Progenitor cell of endocrine pancreas (in vitro differentiated cells): ENCODE data around the gene MAP7D3. TPM values are rescaled to one million over a fixed set of nuclear protein-coding genes. Genes with fewer than 3 reads are reported as not detected.
"Not testable (repeated sequence)": the region's sequence is repeated elsewhere in the genome, so short reads cannot be mapped to it uniquely, and the experiment has no call there.

Experiments used
- DNase-seq: peaks from one replicate; pipeline ENCODE4 v3.0.0; 2021; ENCODE audit warnings: low spot score; ENCODE audit not compliant: unreplicated experiment
- H3K27ac Mint-ChIP-seq: 2 replicates; pipeline ENCODE4 v1.8.0; 2021; ENCODE audit warnings: mild to moderate bottlenecking, moderate library complexity, mixed read lengths
- H3K27me3 Mint-ChIP-seq: 2 replicates; pipeline ENCODE4 v1.8.0; 2021; ENCODE audit warnings: mixed read lengths
- H3K36me3 Mint-ChIP-seq: 2 replicates; pipeline ENCODE4 v1.8.0; 2022; ENCODE audit warnings: mixed read lengths; ENCODE audit not compliant: insufficient read depth
- H3K4me1 Mint-ChIP-seq: 2 replicates; pipeline ENCODE4 v1.8.0; 2021; ENCODE audit warnings: low read depth, mixed read lengths
- H3K4me3 Mint-ChIP-seq: 2 replicates; pipeline ENCODE4 v1.8.0; 2021; ENCODE audit warnings: low read depth, mild to moderate bottlenecking, moderate library complexity, mixed read lengths
- H3K9me3 Mint-ChIP-seq: 2 replicates; pipeline ENCODE4 v1.8.0; 2021; ENCODE audit warnings: low read depth, mixed read lengths
- total RNA-seq: library from RNA; stranded (reverse); gene quantifications from 2 replicates; pipeline ENCODE4 v1.2.1, GENCODE V29; 2021
- TF ChIP-seq, protein P1 (sequence below): fragments of 200-600 bp; sonication (generic); IDR thresholded peaks from one replicate; pipeline ENCODE4 v1.5.0; 2021; ENCODE audit warnings: antibody characterized with exemption, mild to moderate bottlenecking; ENCODE audit not compliant: unreplicated experiment

The MAP7D3 gene
- total RNA-seq, 1 donor from 2014 or later, result 5.8 TPM

DNA sequence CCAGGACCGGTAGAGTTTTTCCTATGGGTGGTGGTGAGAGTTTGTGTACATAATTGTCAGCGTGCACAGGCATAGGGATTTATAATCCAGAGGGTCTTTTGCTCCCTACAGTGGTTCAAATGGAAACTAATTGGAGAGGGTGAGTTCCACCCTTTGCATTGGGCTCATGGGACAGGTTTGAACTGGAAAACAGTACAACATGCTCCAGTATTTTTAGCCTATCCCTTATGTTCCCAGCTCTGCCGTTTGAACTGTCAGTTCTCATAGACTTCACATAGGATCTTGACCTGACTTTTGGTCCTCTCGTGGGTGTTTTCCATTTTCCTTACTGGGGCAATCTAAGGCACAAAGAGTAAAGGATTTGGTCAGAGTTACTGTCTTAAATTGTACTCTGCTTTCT lies 72.1 kb downstream of the MAP7D3 start:
- no peaks in the 10 kb centered on the region for H3K36me3 Mint-ChIP-seq
- TF ChIP-seq, protein P1, sequence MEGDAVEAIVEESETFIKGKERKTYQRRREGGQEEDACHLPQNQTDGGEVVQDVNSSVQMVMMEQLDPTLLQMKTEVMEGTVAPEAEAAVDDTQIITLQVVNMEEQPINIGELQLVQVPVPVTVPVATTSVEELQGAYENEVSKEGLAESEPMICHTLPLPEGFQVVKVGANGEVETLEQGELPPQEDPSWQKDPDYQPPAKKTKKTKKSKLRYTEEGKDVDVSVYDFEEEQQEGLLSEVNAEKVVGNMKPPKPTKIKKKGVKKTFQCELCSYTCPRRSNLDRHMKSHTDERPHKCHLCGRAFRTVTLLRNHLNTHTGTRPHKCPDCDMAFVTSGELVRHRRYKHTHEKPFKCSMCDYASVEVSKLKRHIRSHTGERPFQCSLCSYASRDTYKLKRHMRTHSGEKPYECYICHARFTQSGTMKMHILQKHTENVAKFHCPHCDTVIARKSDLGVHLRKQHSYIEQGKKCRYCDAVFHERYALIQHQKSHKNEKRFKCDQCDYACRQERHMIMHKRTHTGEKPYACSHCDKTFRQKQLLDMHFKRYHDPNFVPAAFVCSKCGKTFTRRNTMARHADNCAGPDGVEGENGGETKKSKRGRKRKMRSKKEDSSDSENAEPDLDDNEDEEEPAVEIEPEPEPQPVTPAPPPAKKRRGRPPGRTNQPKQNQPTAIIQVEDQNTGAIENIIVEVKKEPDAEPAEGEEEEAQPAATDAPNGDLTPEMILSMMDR, result no peak
- no peak overlapping the region for H3K4me3 Mint-ChIP-seq
- H3K27ac Mint-ChIP-seq, result no peak overlapping the region
- no peak for DNase-seq
- peaks cover 3% of the 10 kb centered on the region for H3K4me1 Mint-ChIP-seq
- no peaks in the 10 kb centered on the region for H3K27me3 Mint-ChIP-seq
- no peaks in the 10 kb centered on the region for H3K9me3 Mint-ChIP-seq

DNA sequence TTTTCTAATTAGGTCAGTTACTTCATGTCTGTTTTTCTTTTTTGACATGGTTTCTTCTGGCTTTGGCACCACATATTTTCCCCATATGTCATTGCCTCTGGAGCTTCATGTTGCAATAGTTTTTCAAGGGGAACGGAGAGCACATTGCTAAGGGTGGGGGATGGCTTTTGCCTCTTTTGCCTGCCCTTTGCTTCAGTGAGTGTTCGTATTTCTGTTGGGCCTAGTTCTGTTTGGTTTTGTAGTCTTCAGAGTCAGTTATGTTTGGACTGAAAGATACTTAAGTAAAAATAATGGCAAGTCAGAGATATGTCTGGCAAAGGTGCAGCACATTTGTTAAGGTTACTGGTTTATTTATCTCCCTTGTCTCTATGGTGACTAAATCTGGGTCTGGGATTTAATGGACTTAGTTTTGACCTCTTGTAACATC lies 74.8 kb downstream of the MAP7D3 start:
- TF ChIP-seq, protein P1, result no peak
- Mint-ChIP-seq H3K36me3 (no peaks in the 10 kb centered on the region), H3K4me1 (peaks cover 3% of the 10 kb centered on the region), H3K9me3 (no peaks in the 10 kb centered on the region), H3K27me3 (no peaks in the 10 kb centered on the region), H3K27ac (no peak overlapping the region), H3K4me3 (no peak overlapping the region)
- DNase-seq, result no peak

DNA sequence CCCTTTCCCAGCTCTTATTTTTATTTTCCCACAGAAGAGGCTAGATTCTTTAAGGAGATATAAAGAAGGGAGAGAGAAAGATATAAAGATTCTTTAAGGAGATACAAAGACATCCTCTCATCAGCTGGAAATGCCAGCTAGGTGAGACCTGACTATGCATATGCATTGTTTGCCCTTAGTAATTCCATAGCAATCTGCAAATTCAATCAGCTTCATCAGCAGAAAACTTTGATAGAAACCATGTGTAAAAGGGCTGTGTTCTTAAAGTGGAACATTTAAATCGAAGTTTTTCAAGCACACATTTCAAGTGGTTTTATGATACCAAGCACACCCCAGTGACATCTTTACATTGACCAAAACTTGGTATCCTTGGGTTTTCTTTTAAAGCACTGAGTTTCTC lies 79.8 kb downstream of the MAP7D3 start:
- Mint-ChIP-seq H3K27ac (no peak overlapping the region), H3K36me3 (no peaks in the 10 kb centered on the region), H3K4me3 (no peak overlapping the region), H3K4me1 (peaks cover 5% of the 10 kb centered on the region), H3K9me3 (no peaks in the 10 kb centered on the region), H3K27me3 (no peaks in the 10 kb centered on the region)
- TF ChIP-seq, protein P1, result no peak
- DNase-seq, result no peak

DNA sequence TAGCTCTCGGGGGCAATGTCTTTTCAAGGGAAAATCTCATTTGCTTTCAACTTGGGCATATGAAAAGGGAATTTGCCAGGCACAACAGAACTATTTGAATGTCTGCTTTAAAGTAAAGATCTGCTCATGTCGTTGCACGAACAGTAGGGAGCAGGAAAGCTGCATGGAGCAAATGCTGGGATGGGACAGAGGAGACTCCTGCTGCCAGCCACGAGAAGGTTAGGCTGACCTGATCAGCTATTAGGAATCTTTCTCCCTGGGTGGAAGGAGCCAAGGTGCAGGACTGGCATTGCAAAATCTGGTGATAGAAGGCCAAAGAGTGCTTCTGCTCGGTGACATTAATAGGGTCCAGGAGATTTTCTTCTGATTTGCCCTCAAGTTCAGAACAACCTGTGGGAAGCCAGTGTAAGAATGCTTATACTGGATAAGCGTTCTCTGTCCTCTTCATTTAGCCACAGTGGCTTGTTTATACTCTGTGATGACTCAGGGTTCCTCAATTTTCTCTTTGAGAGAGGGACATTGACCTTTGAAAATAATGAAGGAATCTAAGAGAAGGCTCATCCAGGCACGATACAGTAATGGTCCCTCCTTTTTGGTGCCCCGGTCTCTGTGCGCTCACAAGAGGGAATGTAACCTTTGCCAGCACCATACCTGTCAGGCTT lies 80.9 kb downstream of the MAP7D3 start:
- TF ChIP-seq, protein P1, result no peak
- H3K4me3 Mint-ChIP-seq, result no peak overlapping the region
- H3K4me1 Mint-ChIP-seq, result peaks cover 2% of the 10 kb centered on the region
- no peak for DNase-seq
- H3K27ac Mint-ChIP-seq, result no peak overlapping the region
- H3K36me3 Mint-ChIP-seq, result no peaks in the 10 kb centered on the region
- H3K9me3 Mint-ChIP-seq, result no peaks in the 10 kb centered on the region
- no peaks in the 10 kb centered on the region for H3K27me3 Mint-ChIP-seq

DNA sequence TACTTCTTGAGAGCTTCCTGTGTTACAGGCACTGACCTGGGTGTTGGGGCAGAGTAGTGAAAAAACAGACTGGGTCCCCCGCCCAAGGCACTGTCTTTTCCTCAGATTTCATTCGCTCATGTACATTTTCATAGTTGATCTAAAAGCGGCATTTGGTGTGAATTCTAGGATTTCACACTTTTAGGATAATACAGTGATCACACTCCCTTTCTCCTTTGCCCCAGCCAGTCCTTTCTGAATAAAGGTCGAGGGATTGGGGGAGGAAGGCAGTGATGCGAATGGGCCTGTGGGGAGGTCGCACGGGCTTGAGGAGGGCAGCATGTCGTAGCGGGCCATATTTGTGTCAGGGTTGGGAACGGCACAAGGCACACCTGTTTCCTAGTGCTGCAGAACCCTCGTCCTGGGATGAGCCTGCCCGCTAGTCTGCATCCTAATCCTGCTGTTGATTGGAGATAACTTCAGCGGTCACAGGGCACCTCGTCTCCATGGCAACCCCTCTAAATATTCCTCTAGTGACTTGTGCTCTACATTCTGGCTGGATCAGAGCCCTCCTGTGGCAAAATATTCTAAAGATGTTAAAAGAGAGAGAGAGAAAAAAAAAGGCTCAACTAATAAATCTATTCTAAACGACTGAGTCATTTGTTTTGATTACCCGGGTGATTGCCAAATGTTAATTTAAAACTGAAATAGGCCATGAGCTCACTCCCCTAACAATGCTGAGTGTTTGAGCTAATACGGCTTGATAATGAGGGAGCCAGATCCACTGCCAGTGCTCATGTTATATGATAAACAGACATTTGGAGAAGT lies 82.1 kb downstream of the MAP7D3 start:
- H3K4me1 Mint-ChIP-seq, result peaks cover 2% of the 10 kb centered on the region
- TF ChIP-seq, protein P1, result no peak
- H3K36me3 Mint-ChIP-seq, result no peaks in the 10 kb centered on the region
- no peak overlapping the region for H3K4me3 Mint-ChIP-seq
- DNase-seq, result no peak
- H3K27me3 Mint-ChIP-seq, result no peaks in the 10 kb centered on the region
- no peak overlapping the region for H3K27ac Mint-ChIP-seq
- no peaks in the 10 kb centered on the region for H3K9me3 Mint-ChIP-seq

DNA sequence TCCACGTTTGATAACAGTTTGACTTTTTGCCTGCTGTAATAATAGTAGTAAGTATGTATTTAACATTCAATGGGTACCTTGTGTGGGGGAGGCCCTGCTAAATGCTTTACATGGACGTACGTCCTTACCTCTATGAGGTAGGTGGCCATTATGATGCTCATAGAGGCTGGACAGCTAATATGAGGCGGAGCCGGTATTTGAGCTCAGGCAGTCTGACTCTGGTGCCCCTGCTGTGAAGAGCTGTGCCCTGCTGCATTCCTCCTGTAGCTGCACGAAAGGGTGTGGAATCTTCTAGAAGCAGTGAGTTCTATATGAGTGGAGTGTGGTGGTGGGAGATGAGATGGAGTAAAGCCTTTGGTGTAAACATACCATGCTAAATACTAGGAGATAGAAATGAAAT lies 83.2 kb downstream of the MAP7D3 start:
- H3K36me3 Mint-ChIP-seq, H3K27ac Mint-ChIP-seq, H3K4me3 Mint-ChIP-seq, H3K4me1 Mint-ChIP-seq, H3K9me3 Mint-ChIP-seq, DNase-seq, H3K27me3 Mint-ChIP-seq: not testable (repeated sequence)
